Measurements from ENCODE around the gene MAD2L2.
A peak's percentile ranks its signal among the peaks of the same experiment; 100 is the strongest.

MAD2L2 gene

DNA sequence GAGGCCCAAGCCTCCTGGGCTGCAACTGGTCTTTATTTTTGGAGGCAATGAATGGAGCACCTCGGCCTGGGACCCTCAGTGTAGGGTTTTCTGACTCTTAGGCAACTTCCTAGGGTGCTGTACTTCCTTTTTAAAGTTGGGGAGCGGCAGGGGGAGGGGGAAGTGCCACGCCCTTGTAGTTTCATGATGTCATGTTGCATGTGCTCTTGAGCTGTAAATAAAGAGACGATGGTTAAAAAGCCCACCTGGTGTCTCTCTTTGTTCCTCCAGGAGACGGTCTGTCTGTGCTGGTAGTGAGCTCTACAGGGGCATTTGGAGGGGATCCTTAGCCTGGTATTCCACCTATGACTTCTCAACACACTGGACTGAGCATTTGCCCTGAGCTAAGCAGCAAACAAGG, 44.7 kb upstream of the MAD2L2 start:
- in situ Hi-C loops (cut with HindIII; ENCODE audit: low sequenced_read_pairs) = no loop called here
- TF ChIP-seq, protein P1, sequence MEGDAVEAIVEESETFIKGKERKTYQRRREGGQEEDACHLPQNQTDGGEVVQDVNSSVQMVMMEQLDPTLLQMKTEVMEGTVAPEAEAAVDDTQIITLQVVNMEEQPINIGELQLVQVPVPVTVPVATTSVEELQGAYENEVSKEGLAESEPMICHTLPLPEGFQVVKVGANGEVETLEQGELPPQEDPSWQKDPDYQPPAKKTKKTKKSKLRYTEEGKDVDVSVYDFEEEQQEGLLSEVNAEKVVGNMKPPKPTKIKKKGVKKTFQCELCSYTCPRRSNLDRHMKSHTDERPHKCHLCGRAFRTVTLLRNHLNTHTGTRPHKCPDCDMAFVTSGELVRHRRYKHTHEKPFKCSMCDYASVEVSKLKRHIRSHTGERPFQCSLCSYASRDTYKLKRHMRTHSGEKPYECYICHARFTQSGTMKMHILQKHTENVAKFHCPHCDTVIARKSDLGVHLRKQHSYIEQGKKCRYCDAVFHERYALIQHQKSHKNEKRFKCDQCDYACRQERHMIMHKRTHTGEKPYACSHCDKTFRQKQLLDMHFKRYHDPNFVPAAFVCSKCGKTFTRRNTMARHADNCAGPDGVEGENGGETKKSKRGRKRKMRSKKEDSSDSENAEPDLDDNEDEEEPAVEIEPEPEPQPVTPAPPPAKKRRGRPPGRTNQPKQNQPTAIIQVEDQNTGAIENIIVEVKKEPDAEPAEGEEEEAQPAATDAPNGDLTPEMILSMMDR (IDR thresholded peaks at IDR 0.05; ENCODE audit: low read depth, low read length, missing control alignments) = no peak
- no peak overlapping the region for H3K4me3 ChIP-seq (ENCODE audit: low read depth, low read length)
- no peak for DNase-seq (ENCODE audit: low read depth)

DNA sequence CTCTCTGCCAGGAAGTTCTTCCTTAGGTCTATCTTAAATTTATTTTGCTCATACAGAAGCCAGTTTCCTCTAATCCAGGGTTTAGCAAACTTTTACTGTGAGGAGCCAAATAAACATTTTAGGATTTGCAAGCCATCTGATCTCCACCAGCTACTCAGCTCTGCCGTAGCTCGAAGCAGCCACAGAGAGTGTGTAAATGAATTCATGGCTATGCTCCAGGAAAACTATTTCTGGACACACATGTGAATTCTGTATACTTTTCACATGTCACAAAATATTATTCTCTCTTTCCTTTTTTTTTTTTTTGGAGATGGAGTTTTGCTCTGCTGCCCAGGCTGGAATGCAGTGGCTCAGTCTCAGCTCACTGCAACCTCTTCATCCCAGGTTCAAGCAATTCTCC, 41.6 kb upstream of the MAD2L2 start:
- in situ Hi-C loops (cut with HindIII; ENCODE audit: low sequenced_read_pairs) = no loop called here
- no peak overlapping the region for H3K4me3 ChIP-seq (ENCODE audit: low read depth, low read length)

DNA sequence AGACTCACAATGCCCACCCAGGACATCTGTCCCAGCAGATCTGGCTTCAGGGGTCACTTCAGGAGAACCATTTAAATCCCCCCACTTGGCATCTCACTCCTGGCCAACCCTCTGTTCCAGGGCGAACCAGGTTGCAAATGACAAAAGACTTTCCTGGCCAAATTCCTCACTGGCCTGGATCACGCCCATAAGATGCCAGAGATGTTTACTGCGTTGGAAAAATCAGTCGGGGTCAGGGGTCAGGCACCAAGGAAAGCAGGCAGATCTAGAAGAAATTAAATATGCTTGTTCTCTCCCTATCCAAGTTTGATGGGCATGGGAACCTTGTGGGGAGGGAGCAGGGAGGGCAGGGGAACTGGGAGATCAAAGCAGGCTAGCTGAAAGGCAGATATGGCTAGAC, 40.4 kb upstream of the MAD2L2 start:
- in situ Hi-C loops (cut with HindIII; ENCODE audit: low sequenced_read_pairs) = no loop called here
- TF ChIP-seq, protein P1 (IDR thresholded peaks at IDR 0.05; ENCODE audit: low read depth, low read length, missing control alignments) = no peak

More for the DNA sequence above, 41.6 kb upstream of the MAD2L2 start:
- TF ChIP-seq, protein P1 (IDR thresholded peaks at IDR 0.05; ENCODE audit: low read depth, low read length, missing control alignments) = no peak
- no peak for DNase-seq (ENCODE audit: low read depth)

DNA sequence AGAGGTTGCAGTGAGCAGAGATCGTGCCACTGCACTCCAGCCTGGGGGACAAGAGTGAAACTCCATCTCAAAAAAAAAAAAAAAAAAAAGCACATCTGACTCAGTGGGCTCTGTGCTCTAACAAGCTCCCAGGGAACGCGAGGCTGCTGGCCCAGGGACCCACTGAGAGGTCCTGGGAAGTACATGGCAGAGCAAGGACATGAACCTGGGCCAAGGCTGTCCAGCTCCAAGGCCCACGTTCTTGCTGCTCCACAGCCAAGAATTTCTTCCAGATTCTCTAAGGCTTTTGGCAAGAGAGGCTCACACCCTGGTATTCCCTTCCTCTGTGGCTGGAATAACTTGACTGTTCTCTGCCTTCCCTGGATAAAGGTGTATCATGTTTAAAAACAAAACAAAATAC, 39.6 kb upstream of the MAD2L2 start:
- TF ChIP-seq, protein P1 (IDR thresholded peaks at IDR 0.05; ENCODE audit: low read depth, low read length, missing control alignments) = no peak
- H3K4me3 ChIP-seq (ENCODE audit: low read depth, low read length) = no peak overlapping the region
- in situ Hi-C loops (cut with HindIII; ENCODE audit: low sequenced_read_pairs) = no loop called here
- DNase-seq (ENCODE audit: low read depth) = no peak

More for the DNA sequence above, 40.4 kb upstream of the MAD2L2 start:
- H3K4me3 ChIP-seq (ENCODE audit: low read depth, low read length) = no peak overlapping the region
- DNase-seq (ENCODE audit: low read depth) = no peak

DNA sequence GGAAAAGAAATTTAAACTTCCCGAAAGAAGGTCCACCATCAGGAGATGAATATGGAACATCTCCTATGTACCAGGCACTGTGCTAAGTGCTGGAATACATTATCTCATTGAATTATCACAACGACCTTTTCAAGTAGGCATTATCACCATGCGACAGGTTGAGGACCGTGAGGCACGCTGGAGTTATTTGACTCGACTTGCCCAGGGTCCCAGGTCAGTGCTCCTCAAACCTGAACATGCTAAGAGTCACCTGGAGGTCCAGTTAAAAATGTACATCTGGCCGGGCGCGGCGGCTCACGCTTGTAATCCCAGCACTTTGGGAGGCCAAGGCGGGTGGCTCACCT, 39.1 kb upstream of the MAD2L2 start:
- in situ Hi-C loops (cut with HindIII; ENCODE audit: low sequenced_read_pairs) = no loop called here
- H3K4me3 ChIP-seq (ENCODE audit: low read depth, low read length) = peak overlapping the region; percentile 17
- TF ChIP-seq, protein P1 (IDR thresholded peaks at IDR 0.05; ENCODE audit: low read depth, low read length, missing control alignments) = no peak
- DNase-seq (ENCODE audit: low read depth) = no peak

DNA sequence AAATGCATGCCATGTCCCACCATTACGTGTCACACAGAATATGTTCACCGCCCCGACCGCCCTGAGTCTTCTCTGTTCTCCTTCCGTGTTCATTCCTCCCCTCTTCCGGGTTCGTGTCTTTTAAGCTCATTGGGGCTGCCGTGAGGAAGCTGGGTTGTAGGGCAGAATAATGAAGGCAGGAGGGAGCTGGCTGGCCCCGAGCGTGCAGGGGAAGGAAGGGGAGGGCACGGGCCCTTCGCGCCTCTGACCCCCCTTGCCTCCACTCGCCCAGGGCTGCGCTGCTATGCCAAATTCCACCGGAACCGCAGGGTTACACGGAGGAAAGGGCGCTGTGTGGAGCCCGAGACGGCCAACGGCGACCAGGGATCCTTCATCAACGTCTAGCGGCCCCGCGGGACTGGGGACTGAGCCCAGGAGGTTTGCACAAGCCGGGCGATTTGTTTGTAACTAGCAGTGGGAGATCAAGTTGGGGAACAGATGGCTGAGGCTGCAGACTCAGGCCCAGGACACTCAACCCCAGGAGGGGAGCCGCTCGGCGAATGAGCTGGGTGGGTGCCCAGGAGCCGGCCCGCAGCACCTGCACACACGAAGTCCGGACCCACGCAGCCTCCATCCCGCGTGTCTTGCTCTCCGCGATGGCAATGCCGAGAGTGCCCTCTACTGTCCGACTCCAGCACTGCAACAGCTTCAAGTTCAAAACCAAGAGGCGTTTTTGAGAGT, 38.5 kb upstream of the MAD2L2 start:
- H3K4me3 ChIP-seq (ENCODE audit: low read depth, low read length) = peak overlapping the region; percentile 17
- TF ChIP-seq, protein P1 (IDR thresholded peaks at IDR 0.05; ENCODE audit: low read depth, low read length, missing control alignments) = peak; percentile 99
- in situ Hi-C loops (cut with HindIII; ENCODE audit: low sequenced_read_pairs) = loop anchor here (5.0 to 10.0 kb wide), 2 partner anchors 53 to 55 kb away; partner anchors contain the start of gene FBXO6
- peak; percentile 41 for DNase-seq (ENCODE audit: low read depth)
